GM13976 (cell line): ENCODE measurements around the gene PRKAG2.

Experiments used
- DNase-seq: peaks from one replicate; pipeline ENCODE4 v3.0.0; 2012; ENCODE audit warnings: low spot score
- in situ Hi-C: fragments of 300-500 bp; cut with MboI; formaldehyde crosslinking; loops from one replicate; pipeline ENCODE4 v1.12.0; 2022; ENCODE audit warnings: low sequenced_read_pairs, mixed read lengths, inconsistent platforms; ENCODE audit not compliant: unreplicated experiment
- TF ChIP-seq, protein P1 (sequence below): IDR thresholded peaks from 2 replicates; pipeline ENCODE4 v1.5.1; 2012; ENCODE audit warnings: borderline replicate concordance, mild to moderate bottlenecking; ENCODE audit not compliant: insufficient read depth; ENCODE audit errors: extremely low read depth, missing control alignments, control extremely low read depth

The PRKAG2 gene

DNA sequence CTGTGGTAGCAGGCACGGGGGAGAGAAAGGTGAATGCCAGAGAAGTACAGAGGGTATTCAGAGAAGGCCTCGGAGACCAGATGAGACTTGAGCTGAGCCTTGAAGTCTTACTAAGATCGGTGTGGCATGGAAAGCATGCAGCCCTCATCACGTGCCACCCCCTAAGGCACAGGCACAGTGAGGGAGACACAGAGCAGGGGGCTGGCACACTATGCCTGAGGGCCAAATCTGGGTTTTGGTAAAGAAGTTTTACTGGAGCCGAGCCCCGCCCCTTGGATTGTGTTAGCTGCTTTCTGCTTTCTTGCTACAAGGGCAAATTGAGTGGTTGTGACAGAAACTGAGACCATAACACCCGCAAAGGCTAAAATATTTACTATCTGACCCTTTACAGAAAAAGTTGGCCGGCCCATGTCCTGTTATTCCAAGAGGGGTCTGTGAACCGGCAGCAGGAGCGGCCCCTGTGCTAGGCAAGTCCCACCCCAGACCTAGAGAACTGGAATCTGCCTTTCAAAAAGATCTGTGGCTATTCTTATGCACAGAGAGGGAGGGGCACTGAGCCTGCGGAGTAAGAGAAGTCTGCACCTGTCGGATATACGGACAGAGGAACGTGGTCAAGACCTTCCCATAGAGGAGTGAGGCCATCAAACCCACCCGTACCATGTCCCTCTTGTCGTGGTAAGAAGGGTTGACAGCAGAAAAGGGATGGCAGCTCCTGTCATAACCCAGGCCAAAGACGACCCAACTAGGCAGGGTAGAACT lies 247.9 kb downstream of the PRKAG2 start:
- TF ChIP-seq, protein P1, sequence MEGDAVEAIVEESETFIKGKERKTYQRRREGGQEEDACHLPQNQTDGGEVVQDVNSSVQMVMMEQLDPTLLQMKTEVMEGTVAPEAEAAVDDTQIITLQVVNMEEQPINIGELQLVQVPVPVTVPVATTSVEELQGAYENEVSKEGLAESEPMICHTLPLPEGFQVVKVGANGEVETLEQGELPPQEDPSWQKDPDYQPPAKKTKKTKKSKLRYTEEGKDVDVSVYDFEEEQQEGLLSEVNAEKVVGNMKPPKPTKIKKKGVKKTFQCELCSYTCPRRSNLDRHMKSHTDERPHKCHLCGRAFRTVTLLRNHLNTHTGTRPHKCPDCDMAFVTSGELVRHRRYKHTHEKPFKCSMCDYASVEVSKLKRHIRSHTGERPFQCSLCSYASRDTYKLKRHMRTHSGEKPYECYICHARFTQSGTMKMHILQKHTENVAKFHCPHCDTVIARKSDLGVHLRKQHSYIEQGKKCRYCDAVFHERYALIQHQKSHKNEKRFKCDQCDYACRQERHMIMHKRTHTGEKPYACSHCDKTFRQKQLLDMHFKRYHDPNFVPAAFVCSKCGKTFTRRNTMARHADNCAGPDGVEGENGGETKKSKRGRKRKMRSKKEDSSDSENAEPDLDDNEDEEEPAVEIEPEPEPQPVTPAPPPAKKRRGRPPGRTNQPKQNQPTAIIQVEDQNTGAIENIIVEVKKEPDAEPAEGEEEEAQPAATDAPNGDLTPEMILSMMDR, result no peak
- in situ Hi-C loops, result no loop called here
- DNase-seq, result no peak

DNA sequence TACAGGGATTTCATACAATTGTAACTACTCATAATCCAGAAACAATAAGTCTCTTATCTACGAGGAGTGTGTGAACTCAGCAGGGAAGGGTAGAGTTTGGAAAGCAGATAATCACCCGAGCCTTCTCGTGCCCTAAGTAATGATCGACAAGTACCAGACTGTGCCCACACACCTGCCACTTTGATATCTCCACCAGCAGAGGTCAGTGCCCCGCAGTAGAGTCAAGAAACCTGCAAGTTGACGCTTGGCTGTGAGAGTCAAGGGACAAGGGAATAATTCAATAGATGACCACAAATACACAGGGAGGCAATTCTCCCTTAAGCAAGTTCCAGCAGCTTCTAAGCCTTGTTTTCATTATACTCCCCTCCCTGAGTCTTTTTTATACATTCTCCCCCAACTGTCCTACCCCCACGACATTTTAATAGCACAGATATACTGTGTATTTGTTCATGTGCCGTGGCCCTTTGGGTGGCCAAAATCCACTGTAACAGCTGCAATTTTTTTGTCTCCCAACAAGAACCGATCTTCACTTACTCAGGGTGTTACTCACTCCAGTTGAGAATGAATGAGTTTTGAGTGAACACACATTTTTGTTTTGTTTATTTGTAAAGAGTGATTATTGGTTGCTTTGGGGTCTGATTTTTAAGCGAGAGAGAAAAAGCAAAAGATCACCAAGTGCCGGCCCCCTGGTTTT lies 250.3 kb downstream of the PRKAG2 start:
- no peak for DNase-seq
- TF ChIP-seq, protein P1, result no peak
- in situ Hi-C loops, result no loop called here

DNA sequence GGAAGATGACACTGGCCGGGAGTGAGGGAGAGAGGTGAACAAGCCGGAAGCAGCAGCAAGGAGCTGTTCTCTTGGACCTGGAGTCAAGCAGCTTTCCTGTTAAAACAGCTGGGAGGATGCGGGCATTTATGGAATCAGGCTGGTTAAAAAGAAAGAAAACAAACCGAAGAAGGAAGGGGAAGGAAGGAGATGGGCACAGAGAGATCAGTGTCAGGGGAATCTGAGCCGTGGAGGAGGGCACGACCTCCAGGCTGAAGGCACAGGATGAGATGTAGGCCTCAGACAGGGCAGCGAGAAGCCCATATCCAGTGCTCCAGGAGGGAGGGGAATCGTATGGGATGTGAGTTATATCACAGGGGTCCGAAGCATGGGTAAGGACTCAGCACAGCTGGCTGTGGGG lies 251.3 kb downstream of the PRKAG2 start:
- no peak for DNase-seq
- in situ Hi-C loops, result no loop called here
- TF ChIP-seq, protein P1, result no peak

DNA sequence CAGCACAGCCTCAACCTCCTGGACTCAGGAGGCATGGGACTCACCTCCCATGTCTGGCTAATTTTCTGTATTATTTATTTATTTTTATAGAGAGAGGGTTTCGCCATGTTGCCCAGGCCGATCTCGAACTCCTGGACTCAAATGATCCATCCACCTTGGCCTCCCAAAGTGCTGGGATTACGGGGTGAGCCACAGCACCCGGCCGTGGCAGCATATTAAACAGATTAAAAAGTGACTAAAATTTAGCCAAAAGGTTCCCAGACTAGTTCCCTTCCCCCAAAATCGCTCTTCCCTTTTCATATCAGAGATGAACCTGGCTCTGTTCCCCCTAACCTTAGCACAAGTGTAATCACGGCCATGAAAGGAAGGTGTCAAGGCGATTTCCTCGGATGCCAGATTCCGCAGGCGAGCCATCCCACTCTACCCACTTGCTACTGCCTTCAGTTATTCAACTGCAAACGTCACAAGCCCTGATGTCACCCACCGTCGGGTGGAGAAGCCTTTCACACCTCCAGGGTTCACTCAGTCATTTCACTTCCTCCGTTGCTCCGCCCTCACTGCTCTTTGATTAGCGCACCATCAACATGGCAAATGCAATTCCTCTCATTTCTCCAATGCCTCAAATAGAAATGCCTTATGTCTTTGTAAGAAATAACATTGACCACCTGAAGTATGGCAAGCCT lies 252.5 kb downstream of the PRKAG2 start:
- TF ChIP-seq, protein P1, result no peak
- in situ Hi-C loops, result no loop called here
- no peak for DNase-seq

DNA sequence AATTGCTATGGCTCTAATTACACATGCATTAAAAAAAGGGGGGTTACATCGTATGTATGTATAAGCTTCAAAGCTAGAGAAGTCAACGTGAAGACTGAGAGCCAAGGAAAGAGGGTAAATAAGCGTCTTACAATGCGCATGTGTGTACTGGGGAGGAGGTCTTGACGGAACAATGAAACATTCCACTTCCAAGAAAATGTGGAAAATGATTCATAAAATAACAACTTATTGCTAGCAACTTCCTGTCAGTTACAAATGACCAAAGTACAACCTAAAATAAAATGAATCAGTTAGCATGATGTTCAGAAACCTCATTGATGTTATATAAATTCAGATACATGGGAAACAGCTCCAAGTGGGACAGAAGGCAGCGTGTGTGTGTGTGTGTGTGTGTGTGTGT lies 253.1 kb downstream of the PRKAG2 start:
- no peak for DNase-seq
- in situ Hi-C loops, result no loop called here
- TF ChIP-seq, protein P1, result no peak

DNA sequence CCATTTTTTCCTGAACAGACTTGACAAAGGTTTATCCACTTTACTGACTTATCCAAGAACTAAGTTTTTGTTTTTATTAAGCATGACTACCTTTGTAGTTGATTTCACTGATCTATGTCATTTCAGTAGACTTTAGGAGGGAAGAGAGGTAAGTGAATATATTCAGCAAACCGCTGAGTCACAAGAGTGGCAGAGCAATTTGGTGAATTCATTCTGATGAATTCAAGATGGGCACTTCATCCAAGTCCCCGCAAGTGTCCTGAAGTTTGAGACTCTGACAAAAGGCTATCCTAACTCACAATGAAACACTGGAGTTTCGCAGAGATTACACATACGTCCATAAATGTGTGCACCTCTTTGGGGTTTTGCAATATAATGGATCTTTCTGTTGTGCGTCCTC lies 255.0 kb downstream of the PRKAG2 start:
- no peak for DNase-seq
- TF ChIP-seq, protein P1, result no peak

More for the DNA sequence above, 255.0 kb downstream of the PRKAG2 start:
- in situ Hi-C loops, result no loop called here
